Natural killer cell treated with Interleukin-12 subunit alpha and Interleukin-12 subunit beta and Interleukin-15 and Interleukin-18, amount 100 ng/mL, for 72 hours (primary cell): ENCODE data around the gene ACSL4. TPM values are rescaled to one million over a fixed set of nuclear protein-coding genes. Genes with fewer than 3 reads are reported as not detected.

Experiments used
- ATAC-seq, 2 donors: fragments of 150-1000 bp; cut with Tn5 transposase in 1 of 2; sonication (Bioruptor Pico), chemical (Tn5 transposase) in 1 of 2; 2 replicates each; pipeline ENCODE4 v1.10.0; 2021
- DNase-seq: peaks from one replicate; pipeline ENCODE4 v3.0.0; 2022; ENCODE audit warnings: low spot score
- H3K27ac Mint-ChIP-seq, 2 donors: 1 replicate in 1 of 2; 2 replicates in 1 of 2; pipeline ENCODE4 v1.8.0; 2022; ENCODE audit warnings: mixed read lengths in 2 of 2, mild to moderate bottlenecking in 1 of 2, moderate library complexity in 1 of 2
- H3K27me3 Mint-ChIP-seq, 2 donors: 1 replicate in 1 of 2; 2 replicates in 1 of 2; pipeline ENCODE4 v1.8.0; 2022; ENCODE audit warnings: mixed read lengths in 2 of 2
- H3K36me3 Mint-ChIP-seq: one replicate; pipeline ENCODE4 v1.8.0; 2022; ENCODE audit warnings: mixed read lengths
- H3K4me1 Mint-ChIP-seq, 2 donors: 1 replicate in 1 of 2; 2 replicates in 1 of 2; pipeline ENCODE4 v1.8.0; 2022; ENCODE audit warnings: low read depth in 2 of 2, mixed read lengths in 2 of 2, mild to moderate bottlenecking in 1 of 2
- H3K4me3 Mint-ChIP-seq: one replicate; pipeline ENCODE4 v1.8.0; 2022; ENCODE audit warnings: mixed read lengths
- H3K9me3 Mint-ChIP-seq: 2 replicates; pipeline ENCODE4 v1.8.0; 2022; ENCODE audit warnings: mixed read lengths
- total RNA-seq, 2 donors: library from RNA; stranded (reverse); gene quantifications; one replicate each; pipeline ENCODE4 v1.2.3, GENCODE V29; 2022

The ACSL4 gene
- 10 to 100 TPM; 60.2 to 79.4 TPM for total RNA-seq

GRCh38 chrX:109732807-109733612, at the start of gene ACSL4:
Gene ACSL4, minus strand, starts transcription at chrX:109733257. Its CDS starts 49,894 bp downstream, at chrX:109683363.
- peak within 1 kb of the TSS; percentile 92 for H3K4me3 Mint-ChIP-seq
- peaks cover 18 to 30% of the 10 kb centered on the region in 2 donors for H3K4me1 Mint-ChIP-seq
- DNase-seq (peak; percentile 94), ATAC-seq (peak; percentile 98 to 99)
- peaks cover 0 to 2% of the 10 kb centered on the region in 2 donors for H3K27me3 Mint-ChIP-seq
- H3K9me3 Mint-ChIP-seq, result no peaks in the 10 kb centered on the region
- peaks cover 15% of the 10 kb centered on the region for H3K36me3 Mint-ChIP-seq
- H3K27ac Mint-ChIP-seq, result peak within 1 kb of the TSS; percentile 89 to 91

GRCh38 chrX:109777749-109778148, 44.7 kb upstream of the ACSL4 start:
- Mint-ChIP-seq H3K4me3 (no peak overlapping the region), H3K36me3 (no peaks in the 10 kb centered on the region), H3K9me3 (no peaks in the 10 kb centered on the region), H3K4me1 (peaks cover 2 to 12% of the 10 kb centered on the region in 2 donors), H3K27ac (no peak overlapping the region), H3K27me3 (peaks cover 0 to 8% of the 10 kb centered on the region in 2 donors)
- no peak for ATAC-seq
- DNase-seq, result no peak

DNA sequence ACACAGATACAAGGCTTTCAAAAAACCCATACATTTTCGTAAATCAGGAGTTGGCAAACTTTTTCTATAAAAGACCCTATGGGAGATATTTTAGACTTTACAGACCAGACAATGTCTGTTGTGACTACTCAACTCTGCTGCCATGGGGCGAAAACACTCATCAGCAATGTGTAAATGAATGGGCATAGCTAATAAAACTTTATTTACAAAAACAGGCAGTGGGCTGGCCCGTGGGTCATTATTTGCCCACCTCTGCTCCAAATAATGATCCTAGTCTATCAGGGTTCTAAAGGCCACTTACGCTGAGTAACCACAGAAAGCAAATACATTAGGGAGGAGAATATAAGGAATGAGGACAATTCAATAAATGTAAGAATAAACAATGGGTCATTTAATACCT, 43.9 kb upstream of the ACSL4 start:
- DNase-seq, result no peak
- peaks cover 0 to 8% of the 10 kb centered on the region in 2 donors for H3K4me1 Mint-ChIP-seq
- no peak overlapping the region for H3K4me3 Mint-ChIP-seq
- peaks cover 0 to 8% of the 10 kb centered on the region in 2 donors for H3K27me3 Mint-ChIP-seq
- no peak for ATAC-seq
- no peak overlapping the region for H3K27ac Mint-ChIP-seq
- no peaks in the 10 kb centered on the region for H3K36me3 Mint-ChIP-seq
- H3K9me3 Mint-ChIP-seq, result no peaks in the 10 kb centered on the region

DNA sequence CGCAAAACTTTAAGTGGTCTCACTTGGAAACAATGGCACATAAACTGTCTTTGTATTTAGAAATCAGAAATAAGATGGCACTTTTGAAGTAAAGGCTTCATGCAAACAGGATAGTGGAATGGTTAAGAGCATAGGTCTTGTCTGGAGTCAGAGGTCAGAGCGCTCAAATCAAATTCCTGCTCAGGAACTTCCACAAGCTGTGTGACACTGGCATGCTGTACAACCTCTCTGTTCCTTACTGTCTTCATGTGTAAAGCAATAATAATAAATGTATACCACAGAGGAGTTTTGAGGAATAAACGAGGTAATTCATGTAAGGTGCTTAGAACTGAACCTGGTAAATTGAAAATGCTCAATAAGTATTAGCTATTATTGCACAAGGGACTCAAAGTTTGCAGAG, 43.4 kb upstream of the ACSL4 start:
- H3K9me3 Mint-ChIP-seq, result no peaks in the 10 kb centered on the region
- peaks cover 0 to 8% of the 10 kb centered on the region in 2 donors for H3K27me3 Mint-ChIP-seq
- H3K4me3 Mint-ChIP-seq, result no peak overlapping the region
- ATAC-seq (no peak), DNase-seq (no peak)
- no peaks in the 10 kb centered on the region for H3K36me3 Mint-ChIP-seq
- H3K27ac Mint-ChIP-seq, result no peak overlapping the region
- peaks cover 0 to 8% of the 10 kb centered on the region in 2 donors for H3K4me1 Mint-ChIP-seq

DNA sequence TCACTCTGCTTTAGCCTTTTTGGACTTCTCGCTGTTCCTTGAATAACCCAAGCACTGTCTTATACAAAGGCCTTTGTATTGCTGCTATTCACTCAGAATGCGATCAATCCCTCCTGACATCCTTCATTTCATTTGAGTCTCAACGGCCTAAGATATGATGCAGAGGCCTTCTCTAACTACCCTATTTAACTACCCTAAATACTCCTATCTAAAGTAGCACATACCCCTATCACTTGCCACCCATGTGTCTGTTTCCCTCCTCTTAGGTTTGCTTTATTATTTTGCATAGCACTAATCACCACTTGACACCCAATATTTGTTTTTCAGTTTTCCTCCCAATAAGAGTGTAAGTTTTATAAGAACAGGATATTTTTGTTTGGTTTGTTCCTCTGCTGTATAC, 42.3 kb upstream of the ACSL4 start:
- peaks cover 0 to 10% of the 10 kb centered on the region in 2 donors for H3K27me3 Mint-ChIP-seq
- peak overlapping the region in 1 of 2 donors; percentile 22 for H3K27ac Mint-ChIP-seq
- H3K36me3 Mint-ChIP-seq, result no peaks in the 10 kb centered on the region
- no peak overlapping the region for H3K4me3 Mint-ChIP-seq
- H3K9me3 Mint-ChIP-seq, result no peaks in the 10 kb centered on the region
- H3K4me1 Mint-ChIP-seq, result peaks cover 0 to 8% of the 10 kb centered on the region in 2 donors
- ATAC-seq, result no peak
- DNase-seq, result no peak

DNA sequence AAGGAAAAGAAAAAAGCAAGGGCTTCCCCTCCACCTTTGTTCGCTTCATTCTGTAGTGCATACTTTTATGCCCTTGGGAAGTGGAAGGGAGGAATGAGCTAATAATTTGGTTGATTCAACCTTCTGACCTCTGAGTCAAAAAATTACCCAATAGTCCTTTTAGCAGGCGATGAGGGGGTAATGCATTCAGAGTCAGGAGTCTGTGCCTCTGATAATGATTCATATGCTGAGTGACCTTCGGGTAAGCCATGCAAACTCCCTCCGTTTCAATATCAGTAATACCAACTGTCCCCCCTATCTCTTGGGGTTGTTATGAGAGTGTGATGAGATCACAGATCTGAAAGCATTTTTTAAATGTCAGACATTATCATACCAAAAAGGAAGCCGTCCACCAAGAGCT, 41.6 kb upstream of the ACSL4 start:
- H3K27ac Mint-ChIP-seq, result no peak overlapping the region
- peaks cover 0 to 8% of the 10 kb centered on the region in 2 donors for H3K4me1 Mint-ChIP-seq
- peaks cover 0 to 11% of the 10 kb centered on the region in 2 donors for H3K27me3 Mint-ChIP-seq
- DNase-seq (no peak), ATAC-seq (peak in 1 of 2 donors; percentile 91)
- no peaks in the 10 kb centered on the region for H3K9me3 Mint-ChIP-seq
- peaks cover 3% of the 10 kb centered on the region for H3K36me3 Mint-ChIP-seq
- peak overlapping the region; percentile 34 for H3K4me3 Mint-ChIP-seq

- Mint-ChIP-seq H3K4me1 (peaks cover 0 to 8% of the 10 kb centered on the region in 2 donors), H3K27ac (no peak overlapping the region), H3K4me3 (peak overlapping the region; percentile 4), H3K9me3 (no peaks in the 10 kb centered on the region), H3K27me3 (peaks cover 0 to 15% of the 10 kb centered on the region in 2 donors), H3K36me3 (peaks cover 5% of the 10 kb centered on the region)
- ATAC-seq (no peak), DNase-seq (no peak)
Observed at GRCh38 chrX:109774136-109774535, 41.1 kb upstream of the ACSL4 start.

- ATAC-seq, result no peak
- Mint-ChIP-seq H3K27ac (no peak overlapping the region), H3K4me3 (peak overlapping the region; percentile 4), H3K36me3 (peaks cover 5% of the 10 kb centered on the region), H3K9me3 (no peaks in the 10 kb centered on the region), H3K4me1 (peaks cover 0 to 8% of the 10 kb centered on the region in 2 donors), H3K27me3 (peaks cover 0 to 15% of the 10 kb centered on the region in 2 donors)
- DNase-seq, result no peak
Observed at GRCh38 chrX:109773374-109773773, 40.3 kb upstream of the ACSL4 start.

GRCh38 chrX:109770780-109771179, 37.7 kb upstream of the ACSL4 start:
- no peaks in the 10 kb centered on the region for H3K9me3 Mint-ChIP-seq
- DNase-seq (no peak), ATAC-seq (no peak)
- peaks cover 0 to 22% of the 10 kb centered on the region in 2 donors for H3K27me3 Mint-ChIP-seq
- peaks cover 0 to 16% of the 10 kb centered on the region in 2 donors for H3K4me1 Mint-ChIP-seq
- H3K36me3 Mint-ChIP-seq, result peaks cover 10% of the 10 kb centered on the region
- no peak overlapping the region for H3K4me3 Mint-ChIP-seq
- no peak overlapping the region for H3K27ac Mint-ChIP-seq

- no peak overlapping the region for H3K4me3 Mint-ChIP-seq
- H3K4me1 Mint-ChIP-seq, result peaks cover 10 to 18% of the 10 kb centered on the region in 2 donors
- no peaks in the 10 kb centered on the region for H3K9me3 Mint-ChIP-seq
- H3K27ac Mint-ChIP-seq, result no peak overlapping the region
- H3K27me3 Mint-ChIP-seq, result peaks cover 0 to 16% of the 10 kb centered on the region in 2 donors
- H3K36me3 Mint-ChIP-seq, result peaks cover under 1% of the 10 kb centered on the region
- DNase-seq (no peak), ATAC-seq (no peak)
Observed at GRCh38 chrX:109760922-109761250, 27.8 kb upstream of the ACSL4 start.

- Mint-ChIP-seq H3K9me3 (no peaks in the 10 kb centered on the region), H3K27ac (peak overlapping the region in 1 of 2 donors; percentile 55), H3K36me3 (peaks cover 6% of the 10 kb centered on the region), H3K27me3 (peaks cover 0 to 14% of the 10 kb centered on the region in 2 donors), H3K4me3 (peak overlapping the region; percentile 69), H3K4me1 (peaks cover 10 to 18% of the 10 kb centered on the region in 2 donors)
- no peak for ATAC-seq
- DNase-seq, result no peak
Observed at GRCh38 chrX:109760209-109760921, 27.3 kb upstream of the ACSL4 start.

DNA sequence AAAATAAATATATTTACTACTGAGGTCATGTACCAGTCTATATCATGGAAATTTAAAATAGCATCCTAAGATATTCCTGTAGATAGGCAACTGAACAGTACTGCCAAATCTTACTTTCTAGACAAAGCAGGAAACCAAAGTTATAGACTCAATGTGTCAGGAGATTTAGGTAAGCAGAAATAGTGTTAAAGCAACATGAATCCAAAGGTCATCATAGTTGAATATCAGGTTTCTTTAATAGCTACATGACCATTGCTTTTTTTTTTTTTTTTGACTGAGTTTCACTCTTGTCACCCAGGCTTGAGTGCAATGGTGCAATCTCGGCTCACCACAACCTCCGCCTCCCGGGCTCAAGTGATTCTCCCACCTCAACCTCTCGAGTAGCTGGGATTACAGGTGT, 20.2 kb upstream of the ACSL4 start:
- ATAC-seq, result no peak
- Mint-ChIP-seq H3K4me1 (no peaks in the 10 kb centered on the region), H3K36me3 (peaks cover 14% of the 10 kb centered on the region), H3K27ac (no peak overlapping the region), H3K27me3 (peaks cover 0 to 2% of the 10 kb centered on the region in 2 donors), H3K9me3 (no peaks in the 10 kb centered on the region), H3K4me3 (no peak overlapping the region)
- DNase-seq, result no peak

GRCh38 chrX:109751698-109752097, 18.6 kb upstream of the ACSL4 start:
- H3K36me3 Mint-ChIP-seq, result peaks cover 14% of the 10 kb centered on the region
- no peaks in the 10 kb centered on the region for H3K27me3 Mint-ChIP-seq
- no peak for DNase-seq
- H3K4me3 Mint-ChIP-seq, result no peak overlapping the region
- no peaks in the 10 kb centered on the region for H3K4me1 Mint-ChIP-seq
- no peaks in the 10 kb centered on the region for H3K9me3 Mint-ChIP-seq
- ATAC-seq, result no peak
- H3K27ac Mint-ChIP-seq, result no peak overlapping the region

GRCh38 chrX:109749207-109749606, 16.1 kb upstream of the ACSL4 start:
- H3K27ac Mint-ChIP-seq, result no peak overlapping the region
- H3K4me3 Mint-ChIP-seq, result no peak overlapping the region
- no peaks in the 10 kb centered on the region for H3K9me3 Mint-ChIP-seq
- ATAC-seq (no peak), DNase-seq (no peak)
- peaks cover 0 to 2% of the 10 kb centered on the region in 2 donors for H3K27me3 Mint-ChIP-seq
- no peaks in the 10 kb centered on the region for H3K36me3 Mint-ChIP-seq
- H3K4me1 Mint-ChIP-seq, result no peaks in the 10 kb centered on the region
